ENCODE data around the gene MYH11.

DNA sequence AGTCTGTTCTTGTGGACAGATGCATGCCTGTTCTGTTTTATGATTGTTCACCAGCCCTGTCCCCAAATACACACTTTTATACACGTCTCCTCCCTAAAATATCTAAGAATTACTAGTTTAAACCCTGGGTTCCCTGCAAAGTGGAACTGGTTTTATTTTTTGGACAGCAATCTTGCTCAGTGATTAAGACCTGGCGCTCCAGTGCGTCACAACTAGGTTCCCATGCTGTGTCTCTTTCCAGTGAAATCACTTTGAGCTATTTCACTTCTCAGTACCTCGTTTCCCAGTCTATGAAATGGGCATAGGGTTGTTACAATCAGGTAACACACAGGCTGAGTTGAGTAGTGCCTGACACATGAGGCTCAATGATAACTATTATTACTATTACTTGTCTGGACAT lies 30.5 kb upstream of the MYH11 start:
- TF ChIP-seq CTCF (IDR thresholded peaks at IDR 0.05 in 2 of 3, conservative IDR thresholded peaks at IDR 0.05 in 1 of 3; ENCODE audit: control insufficient read depth in 2 of 3, extremely low read depth in 1 of 3, insufficient read depth in 1 of 3, low read depth in 3 of 3, low read length in 3 of 3) (no peak), EP300 (IDR thresholded peaks at IDR 0.05; ENCODE audit: borderline replicate concordance in 1 of 2, control insufficient read depth in 1 of 2, low read depth in 2 of 2, low read length in 2 of 2) (no peak), PBX3 (IDR thresholded peaks at IDR 0.05; ENCODE audit: insufficient replicate concordance, low read depth, low read length) (no peak)
